Parathyroid adenoma (tissue), 2 donors: Measurements from ENCODE around the gene OPRL1.

ENCODE experiments used
- H2AFZ ChIP-seq: fragments of 300-600 bp; sonication (generic); one replicate; pipeline ENCODE4 v1.7.0; 2017; ENCODE audit warnings: antibody characterized with exemption, mild to moderate bottlenecking
- H3K27ac ChIP-seq: fragments of 300-600 bp; sonication (generic); one replicate; pipeline ENCODE4 v1.7.0; 2017
- H3K27me3 ChIP-seq: fragments of 300-600 bp; sonication (generic); one replicate; pipeline ENCODE4 v1.7.0; 2017; ENCODE audit warnings: low read length; ENCODE audit not compliant: control insufficient read depth, insufficient read depth
- H3K36me3 ChIP-seq: fragments of 300-600 bp; sonication (generic); one replicate; pipeline ENCODE4 v1.7.0; 2017; ENCODE audit warnings: low read length; ENCODE audit not compliant: control insufficient read depth, insufficient read depth
- H3K4me1 ChIP-seq: fragments of 300-600 bp; sonication (generic); one replicate; pipeline ENCODE4 v1.7.0; 2017; ENCODE audit warnings: control low read depth
- H3K4me2 ChIP-seq: fragments of 300-600 bp; sonication (generic); one replicate; pipeline ENCODE4 v1.7.0; 2017; ENCODE audit warnings: low read length
- H3K4me3 ChIP-seq: fragments of 300-600 bp; sonication (generic); one replicate; pipeline ENCODE4 v1.7.0; 2017; ENCODE audit warnings: low read depth, low read length
- H3K79me2 ChIP-seq: fragments of 300-600 bp; sonication (generic); one replicate; pipeline ENCODE4 v1.7.0; 2017; ENCODE audit warnings: control low read depth
- H3K9ac ChIP-seq: fragments of 300-600 bp; sonication (generic); one replicate; pipeline ENCODE4 v1.7.0; 2017; ENCODE audit warnings: mild to moderate bottlenecking
- H3K9me3 ChIP-seq: fragments of 300-600 bp; sonication (generic); one replicate; pipeline ENCODE4 v1.7.0; 2017; ENCODE audit warnings: low read length; ENCODE audit not compliant: control insufficient read depth
- TF ChIP-seq, protein P1 (sequence below): fragments of 300-600 bp; sonication (generic); IDR thresholded peaks from one replicate; pipeline ENCODE4 v1.7.0; 2017; ENCODE audit warnings: antibody characterized with exemption, mild to moderate bottlenecking
- donor health status: primary hyperparathyroidism.

The OPRL1 gene

DNA sequence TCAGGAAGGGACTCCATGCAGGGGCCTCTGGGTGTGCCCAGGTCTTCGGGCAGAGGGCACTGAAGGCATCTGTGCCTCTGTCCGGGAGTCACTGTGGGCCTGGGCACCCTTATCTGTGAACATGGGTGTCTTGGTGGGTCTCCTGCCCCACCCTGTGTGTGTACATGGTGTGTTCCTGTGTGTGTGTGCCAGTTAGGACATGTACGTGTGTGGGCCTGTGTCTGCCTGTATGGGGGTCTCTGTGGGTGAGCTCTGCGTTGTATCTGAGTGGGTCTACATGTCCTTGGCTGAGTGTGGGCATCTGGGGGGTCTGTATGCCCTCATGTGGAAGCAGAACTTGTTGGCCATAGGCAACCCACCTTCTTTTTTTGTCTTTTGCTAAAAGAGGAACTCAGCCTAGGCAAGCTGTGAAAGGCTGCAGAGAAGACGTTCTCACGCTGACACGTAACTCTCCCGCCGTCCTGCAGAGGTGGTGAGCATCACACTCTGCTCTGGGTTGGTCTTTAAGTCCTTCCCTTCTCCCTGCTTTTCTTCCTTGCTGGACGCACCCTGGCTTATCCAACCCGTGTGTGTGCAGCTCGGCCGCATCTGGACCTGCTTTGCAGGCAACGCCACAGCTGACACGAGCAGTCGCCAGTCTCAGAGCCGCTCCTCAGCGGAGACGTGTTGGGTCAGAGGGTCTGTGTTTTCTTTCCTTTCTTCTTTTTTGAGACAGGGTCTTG, 28.0 kb downstream of the OPRL1 start:
- peaks cover 32% of the 10 kb centered on the region for H3K4me1 ChIP-seq
- H3K36me3 ChIP-seq: no peaks in the 10 kb centered on the region
- no peak overlapping the region for H3K9ac ChIP-seq
- no peak overlapping the region for H3K27ac ChIP-seq
- H3K9me3 ChIP-seq: no peaks in the 10 kb centered on the region
- H3K27me3 ChIP-seq: no peaks in the 10 kb centered on the region
- TF ChIP-seq, protein P1, sequence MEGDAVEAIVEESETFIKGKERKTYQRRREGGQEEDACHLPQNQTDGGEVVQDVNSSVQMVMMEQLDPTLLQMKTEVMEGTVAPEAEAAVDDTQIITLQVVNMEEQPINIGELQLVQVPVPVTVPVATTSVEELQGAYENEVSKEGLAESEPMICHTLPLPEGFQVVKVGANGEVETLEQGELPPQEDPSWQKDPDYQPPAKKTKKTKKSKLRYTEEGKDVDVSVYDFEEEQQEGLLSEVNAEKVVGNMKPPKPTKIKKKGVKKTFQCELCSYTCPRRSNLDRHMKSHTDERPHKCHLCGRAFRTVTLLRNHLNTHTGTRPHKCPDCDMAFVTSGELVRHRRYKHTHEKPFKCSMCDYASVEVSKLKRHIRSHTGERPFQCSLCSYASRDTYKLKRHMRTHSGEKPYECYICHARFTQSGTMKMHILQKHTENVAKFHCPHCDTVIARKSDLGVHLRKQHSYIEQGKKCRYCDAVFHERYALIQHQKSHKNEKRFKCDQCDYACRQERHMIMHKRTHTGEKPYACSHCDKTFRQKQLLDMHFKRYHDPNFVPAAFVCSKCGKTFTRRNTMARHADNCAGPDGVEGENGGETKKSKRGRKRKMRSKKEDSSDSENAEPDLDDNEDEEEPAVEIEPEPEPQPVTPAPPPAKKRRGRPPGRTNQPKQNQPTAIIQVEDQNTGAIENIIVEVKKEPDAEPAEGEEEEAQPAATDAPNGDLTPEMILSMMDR: no peak
- no peak overlapping the region for H2AFZ ChIP-seq
- peaks cover 22% of the 10 kb centered on the region for H3K79me2 ChIP-seq
- no peak overlapping the region for H3K4me3 ChIP-seq
- H3K4me2 ChIP-seq: no peak overlapping the region

DNA sequence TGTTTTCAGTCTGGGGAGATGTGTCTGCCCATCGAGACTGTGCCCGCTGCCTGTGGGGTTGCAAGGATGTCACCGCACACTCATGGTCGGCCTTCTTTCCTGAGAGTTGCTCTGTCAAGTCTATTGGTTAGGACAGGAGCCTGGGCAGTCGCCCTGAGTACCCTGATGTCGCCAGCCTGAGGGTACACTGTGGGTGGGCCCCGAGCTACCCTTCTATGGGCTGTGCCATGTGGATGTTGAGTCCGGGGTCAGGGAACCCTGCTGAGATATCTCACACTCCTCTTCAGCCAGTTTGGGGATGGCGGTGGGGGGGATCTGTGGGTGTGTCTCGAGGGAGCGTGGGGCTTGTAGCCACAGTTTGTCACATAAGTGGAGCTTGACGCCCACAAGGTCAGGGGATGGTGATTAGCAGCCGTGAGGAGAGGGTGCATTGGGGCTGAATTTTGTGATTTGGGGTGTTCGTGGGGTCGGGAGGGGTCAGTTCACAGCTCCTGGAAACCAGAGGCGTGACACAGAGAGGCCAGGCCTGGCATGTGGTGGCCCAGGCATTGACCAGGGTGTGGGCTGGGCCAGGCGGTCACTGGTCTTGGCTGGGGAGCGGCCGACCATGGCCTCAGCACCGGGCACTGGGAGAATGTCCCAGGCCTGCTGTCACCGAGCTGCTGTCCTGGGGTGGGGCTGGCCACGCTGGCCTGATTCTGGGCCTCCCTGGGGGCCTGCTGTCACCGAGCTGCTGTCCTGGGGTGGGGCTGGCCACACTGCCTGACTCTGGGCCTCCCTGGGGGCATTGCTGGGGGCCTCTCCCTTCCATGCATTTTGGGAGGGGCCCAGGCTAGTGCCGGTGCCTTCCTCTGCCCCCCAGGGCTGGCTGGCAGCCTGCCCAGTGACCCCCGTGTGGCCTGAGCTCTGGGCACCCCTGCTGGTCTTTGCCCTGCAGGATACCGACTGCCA, 29.1 kb downstream of the OPRL1 start:
- no peaks in the 10 kb centered on the region for H3K36me3 ChIP-seq
- TF ChIP-seq, protein P1: no peak

DNA sequence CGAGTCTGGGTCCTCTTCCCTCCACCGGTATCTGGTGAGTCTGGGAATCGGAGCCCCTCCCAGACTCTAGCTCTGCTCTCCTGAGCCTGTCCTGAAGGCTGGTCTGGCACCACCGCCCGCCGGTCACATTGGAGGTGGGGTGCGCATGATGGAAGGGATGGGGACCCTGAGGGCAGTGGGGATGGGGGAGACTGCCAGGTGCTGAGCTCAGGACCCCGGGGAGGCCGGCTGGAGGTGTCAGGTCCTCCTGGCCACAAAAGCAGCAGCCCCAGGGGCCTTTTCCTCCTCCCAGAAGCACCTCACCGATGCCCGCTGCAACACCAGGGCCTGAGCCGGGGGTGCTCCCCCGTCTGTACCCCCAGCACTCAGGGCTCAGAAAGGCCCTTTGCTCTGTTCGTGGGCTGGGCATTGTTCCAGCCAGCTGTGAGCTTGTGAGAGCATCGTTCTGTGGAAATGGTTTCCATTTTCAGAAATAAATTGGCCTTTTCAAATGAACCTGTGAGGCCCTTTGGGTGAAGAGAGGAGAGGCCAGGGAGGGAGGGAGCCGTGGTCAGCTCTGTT, 30.0 kb downstream of the OPRL1 start:
- Histone ChIP-seq H3K79me2 (peaks cover 13% of the 10 kb centered on the region), H3K36me3 (no peaks in the 10 kb centered on the region), H3K27me3 (no peaks in the 10 kb centered on the region), H3K27ac (no peak overlapping the region), H3K4me3 (no peak overlapping the region), H3K9ac (no peak overlapping the region), H3K9me3 (no peaks in the 10 kb centered on the region), H3K4me2 (no peak overlapping the region), H2AFZ (no peak overlapping the region), H3K4me1 (peaks cover 31% of the 10 kb centered on the region)
- TF ChIP-seq, protein P1: no peak

More for the DNA sequence above, 29.1 kb downstream of the OPRL1 start:
- Histone ChIP-seq H3K79me2 (peaks cover 22% of the 10 kb centered on the region), H3K27ac (no peak overlapping the region), H3K4me3 (no peak overlapping the region), H3K9ac (no peak overlapping the region), H3K4me2 (no peak overlapping the region), H3K9me3 (no peaks in the 10 kb centered on the region), H3K27me3 (no peaks in the 10 kb centered on the region), H2AFZ (no peak overlapping the region), H3K4me1 (peaks cover 40% of the 10 kb centered on the region)

DNA sequence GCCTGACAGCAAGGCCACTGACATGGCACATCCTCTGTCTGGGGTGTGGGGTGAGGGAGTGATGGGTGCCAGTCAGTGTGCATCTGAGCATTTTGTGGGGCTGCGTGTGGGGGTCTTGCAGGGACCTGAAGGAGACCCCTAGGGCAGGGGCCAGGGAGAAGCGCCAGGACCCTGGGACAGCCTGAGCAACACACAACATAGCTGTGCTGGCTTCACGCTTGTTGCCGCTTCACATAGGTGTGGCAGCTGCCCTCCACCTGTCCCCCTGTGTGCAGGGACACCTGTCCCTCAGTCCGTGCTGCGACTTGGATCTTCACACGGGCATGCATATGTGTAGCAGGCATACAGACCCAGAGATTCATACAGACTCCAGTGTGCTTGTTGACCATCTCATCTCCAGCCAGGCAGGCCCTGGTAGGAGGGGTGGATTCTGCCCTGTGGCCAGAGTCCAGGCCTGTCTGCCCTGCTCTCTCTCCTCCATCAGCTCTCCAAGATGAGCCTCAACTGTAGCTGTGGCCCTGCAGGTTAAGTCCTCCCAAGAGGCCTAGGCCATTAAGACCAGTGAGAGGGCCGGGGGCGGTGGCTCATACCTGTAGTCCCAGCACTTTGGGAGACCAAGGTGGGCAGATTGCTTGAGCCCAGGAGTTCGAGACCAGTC, 30.7 kb downstream of the OPRL1 start:
- no peak overlapping the region for H3K27ac ChIP-seq
- H3K9ac ChIP-seq: no peak overlapping the region
- no peaks in the 10 kb centered on the region for H3K36me3 ChIP-seq

More for the DNA sequence above, 30.7 kb downstream of the OPRL1 start:
- Histone ChIP-seq H3K27me3 (no peaks in the 10 kb centered on the region), H3K79me2 (peaks cover 10% of the 10 kb centered on the region), H3K4me2 (no peak overlapping the region), H2AFZ (no peak overlapping the region), H3K4me1 (peaks cover 30% of the 10 kb centered on the region), H3K9me3 (no peaks in the 10 kb centered on the region), H3K4me3 (no peak overlapping the region)
- TF ChIP-seq, protein P1: no peak
